IPS DF 19.7 (cell line): ENCODE results near the gene GALNTL6.

Experiments used
- DNase-seq: peaks from one replicate; pipeline ENCODE4 v3.0.0-alpha.2; 2013; ENCODE audit warnings: low read depth, low spot score

GALNTL6 gene

DNA sequence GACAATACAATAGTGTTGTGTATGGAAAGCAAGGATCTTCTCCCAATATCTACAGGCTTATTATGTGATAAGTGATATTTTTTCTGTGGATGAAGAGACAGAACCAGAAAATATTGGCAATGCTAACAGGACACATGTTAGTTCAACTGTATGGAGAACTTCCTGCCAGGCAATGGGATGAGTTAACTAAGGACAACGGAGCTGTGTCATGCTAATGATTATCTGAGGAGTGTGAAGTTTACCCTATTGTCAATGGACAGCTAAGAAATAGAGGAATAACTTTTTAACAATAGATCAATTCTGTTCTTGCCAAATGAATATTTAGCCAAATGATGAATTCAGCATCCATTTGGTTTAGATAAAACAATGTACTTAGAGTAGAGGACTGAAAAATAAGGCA, 180.0 kb downstream of the GALNTL6 start:
- no peak for DNase-seq

DNA sequence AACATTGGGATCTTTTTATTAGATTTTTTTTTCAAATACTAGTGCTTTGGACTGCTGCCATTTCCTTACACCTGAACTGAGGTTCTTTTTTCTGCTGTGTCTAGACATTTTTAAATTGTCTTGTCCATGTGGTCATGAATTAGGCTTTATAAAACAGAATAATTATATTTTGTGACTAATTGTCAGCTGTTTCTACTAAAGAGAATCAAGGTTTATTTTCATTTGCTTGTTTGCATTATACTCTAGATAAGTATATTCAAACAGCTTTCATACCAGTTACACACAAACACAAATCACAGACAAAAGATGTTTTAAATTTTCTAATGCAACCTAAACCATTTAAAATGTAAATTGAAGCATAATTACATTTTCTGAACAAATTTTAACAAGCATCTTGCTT, 194.7 kb downstream of the GALNTL6 start:
- DNase-seq, result no peak

DNA sequence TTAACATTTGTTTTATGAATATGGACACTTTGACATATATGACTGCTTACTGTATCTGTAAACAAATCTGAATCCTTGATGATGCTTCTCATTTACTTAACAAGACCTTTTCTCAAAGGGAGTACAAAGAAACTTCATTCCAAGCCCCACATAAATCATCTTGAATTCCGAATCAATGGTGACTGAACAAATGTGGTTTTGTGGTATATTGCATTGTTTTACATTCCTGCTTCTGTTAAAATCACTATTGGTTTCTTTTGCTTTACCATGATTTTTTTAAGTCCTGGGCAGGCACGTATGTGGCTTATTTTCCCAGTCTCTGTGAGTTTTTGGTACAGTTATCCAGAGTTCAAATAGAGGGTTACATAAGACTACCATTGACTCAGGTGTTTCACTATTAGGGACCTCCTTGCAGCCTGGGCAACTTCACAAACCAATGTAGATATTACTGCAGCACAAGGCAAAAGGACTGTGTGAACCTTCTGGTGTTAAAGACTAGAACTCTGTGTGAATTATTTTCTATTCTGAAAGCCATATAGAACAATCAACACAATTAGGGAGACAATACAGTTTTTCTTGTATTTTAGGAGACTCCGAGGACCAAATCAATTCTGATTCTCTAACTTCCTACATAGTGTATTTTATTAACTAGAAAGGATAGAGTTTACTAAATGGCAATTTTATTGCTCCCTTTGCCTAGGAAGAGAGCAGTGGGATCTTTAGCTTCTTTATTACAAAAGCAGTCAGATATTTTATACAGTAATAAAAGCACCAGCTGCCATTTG, 196.4 kb downstream of the GALNTL6 start:
- DNase-seq, result no peak

DNA sequence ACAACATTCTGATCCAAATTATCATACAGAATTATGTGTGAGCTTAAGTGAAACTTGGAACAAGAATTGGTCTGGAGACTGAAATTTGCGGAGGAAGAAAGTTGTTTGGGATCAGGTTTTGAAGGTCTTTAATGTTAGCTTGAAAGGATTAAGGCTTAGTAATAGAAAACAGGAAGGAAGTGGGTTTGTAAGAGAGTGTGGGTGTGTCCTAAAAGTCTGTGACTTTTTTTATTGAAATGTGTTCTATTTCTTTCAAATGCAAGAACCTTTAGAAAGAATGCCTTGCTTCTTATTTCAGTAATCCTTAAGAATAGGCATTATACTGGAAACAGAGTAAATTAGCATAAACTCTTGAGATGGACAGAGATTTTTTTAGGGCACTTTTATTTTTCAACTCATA, 198.0 kb downstream of the GALNTL6 start:
- DNase-seq, result peak; percentile 20

DNA sequence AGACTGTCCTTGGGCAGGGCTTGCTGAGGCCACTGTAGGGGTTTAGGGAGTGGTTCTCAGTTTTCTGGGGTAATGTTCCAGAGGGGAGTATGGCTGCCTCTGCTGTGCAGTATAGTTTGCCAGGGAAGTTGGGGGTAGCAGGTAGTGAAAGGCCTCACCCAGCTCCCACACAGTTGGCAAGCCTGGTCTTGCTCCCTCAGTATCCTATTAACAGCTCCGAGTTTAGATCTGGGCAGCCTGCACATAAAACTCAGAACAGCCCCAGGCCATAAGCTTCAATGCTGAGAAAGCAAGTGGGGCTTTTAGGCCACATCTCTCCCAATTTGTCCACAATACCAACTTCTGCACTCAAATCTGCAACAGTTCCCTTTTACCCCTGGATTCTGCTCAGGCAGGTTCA, 205.2 kb downstream of the GALNTL6 start:
- DNase-seq, result no peak

DNA sequence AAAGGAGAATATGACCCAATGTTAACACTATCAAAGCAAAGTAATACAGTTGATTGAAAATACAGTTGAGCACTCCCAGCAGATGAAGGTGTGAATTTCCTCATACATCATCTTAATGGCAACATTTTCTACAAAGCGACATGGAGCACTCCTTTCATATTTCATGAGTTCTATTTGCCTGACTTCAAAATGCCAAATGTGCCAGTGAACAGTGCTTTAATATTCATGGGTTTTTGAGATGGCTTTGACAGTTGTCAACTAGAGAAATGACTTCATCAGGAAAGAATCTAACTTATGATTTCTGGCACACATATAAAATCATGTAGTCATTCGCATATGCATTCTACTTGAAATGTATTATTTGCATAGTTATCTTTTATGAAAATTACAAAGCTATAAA, 222.4 kb downstream of the GALNTL6 start:
- no peak for DNase-seq

DNA sequence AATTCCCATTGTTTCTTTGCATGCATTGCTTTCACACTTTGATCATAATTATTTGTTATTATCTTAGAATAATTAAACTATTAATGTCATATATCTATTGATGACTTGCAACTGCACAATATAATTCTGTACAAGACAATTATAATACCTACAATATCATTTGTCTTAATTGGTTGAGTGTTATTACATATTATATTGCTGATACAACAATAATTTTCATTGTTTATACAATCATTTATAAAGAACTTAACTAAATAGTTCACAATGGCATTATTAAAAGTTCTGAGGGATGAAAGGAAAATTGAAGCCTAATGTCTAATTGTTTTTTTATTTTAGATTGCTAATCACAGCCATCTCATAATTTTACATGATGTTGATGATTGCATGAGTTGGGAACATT, 227.6 kb downstream of the GALNTL6 start:
- no peak for DNase-seq

DNA sequence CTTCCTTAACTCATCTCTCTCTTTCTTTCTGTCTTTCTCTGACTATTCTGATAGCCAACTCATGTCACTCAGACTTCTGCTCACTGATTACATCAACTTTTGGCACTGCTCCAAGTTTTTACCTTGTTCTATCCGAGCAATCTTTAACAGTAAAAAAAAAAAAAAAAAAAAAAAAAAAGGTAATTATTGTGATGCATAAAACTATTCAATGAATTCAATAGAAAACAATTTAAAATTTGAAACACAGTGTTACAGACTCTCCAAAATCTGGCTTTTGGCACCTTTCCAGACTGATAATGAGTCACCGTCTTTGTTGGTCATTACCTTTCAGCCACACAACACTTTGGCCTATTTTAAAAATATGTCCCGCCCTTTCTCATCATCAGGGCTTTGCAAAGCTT, 229.5 kb downstream of the GALNTL6 start:
- DNase-seq, result no peak

DNA sequence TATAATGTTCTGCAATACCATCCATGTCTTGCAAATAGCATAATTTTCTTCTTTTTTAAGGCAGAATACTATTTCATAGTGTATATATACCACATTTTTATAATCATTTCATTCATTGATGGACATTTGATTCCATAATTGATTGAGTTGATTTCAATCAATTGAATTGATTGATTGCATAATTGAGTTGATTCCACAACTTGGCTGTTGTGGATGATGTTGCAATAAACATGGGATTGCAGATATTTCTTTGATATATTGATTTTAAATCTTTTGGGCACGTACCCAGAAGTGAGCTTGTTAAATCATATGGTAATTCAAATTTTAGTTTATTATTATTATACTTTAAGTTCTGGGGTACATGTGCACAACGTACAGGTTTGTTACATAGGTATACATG, 232.8 kb downstream of the GALNTL6 start:
- no peak for DNase-seq

DNA sequence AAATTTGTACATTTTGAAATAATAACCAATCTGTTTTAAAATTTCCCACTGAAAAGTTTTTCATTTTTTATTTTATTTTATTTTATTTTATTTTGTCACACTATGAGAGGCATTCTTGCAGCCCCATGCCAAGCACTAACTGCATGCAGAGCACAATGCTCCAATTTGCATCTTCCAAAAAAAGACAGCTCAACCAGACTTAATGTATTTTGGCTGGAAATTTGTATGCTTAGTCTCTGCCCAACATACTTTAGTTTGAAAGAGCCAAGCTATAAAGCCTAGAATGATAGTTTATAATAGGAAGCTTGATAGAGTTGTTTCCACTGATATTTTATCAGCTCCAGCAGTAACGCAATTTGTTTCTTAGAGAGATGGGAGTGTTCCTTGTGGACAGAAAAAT, 235.5 kb downstream of the GALNTL6 start:
- no peak for DNase-seq

DNA sequence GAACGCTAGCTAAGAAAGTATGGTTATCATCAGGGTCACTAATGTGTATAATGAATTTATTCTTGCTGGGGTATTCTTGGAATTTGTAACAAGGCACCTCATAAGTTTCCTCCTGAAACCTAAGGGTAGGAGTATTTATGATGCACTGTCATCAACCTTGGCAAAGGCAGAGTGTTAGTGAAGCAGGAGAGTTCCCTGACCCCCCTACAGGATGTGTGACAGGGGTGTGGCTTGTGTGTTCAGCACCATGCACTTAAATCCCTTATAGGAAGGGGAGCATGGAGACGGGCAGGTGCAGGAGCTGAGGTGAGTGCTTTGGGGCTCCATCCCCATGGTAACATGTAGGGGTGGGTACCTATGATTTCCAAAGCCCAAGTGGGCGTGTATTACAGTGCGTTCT, 237.7 kb downstream of the GALNTL6 start:
- no peak for DNase-seq

DNA sequence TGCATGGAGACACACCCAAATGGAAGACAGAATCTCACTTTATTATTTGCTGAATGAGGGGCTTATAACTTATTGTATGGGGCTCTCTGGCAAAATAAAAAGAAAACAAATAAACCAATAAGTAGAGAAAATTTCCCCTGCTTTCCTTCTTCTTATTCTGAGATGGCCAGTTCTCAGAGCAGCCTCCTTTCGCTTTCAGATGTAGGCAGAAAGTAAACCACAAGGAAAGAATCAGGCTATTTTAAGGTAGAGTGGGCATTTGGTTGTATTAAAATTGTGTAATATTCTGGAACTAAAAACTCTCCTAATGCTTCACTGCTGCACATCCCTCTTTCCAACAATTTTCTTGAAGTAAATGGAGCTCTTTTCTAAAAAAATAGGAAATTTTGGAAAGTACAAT, 241.8 kb downstream of the GALNTL6 start:
- DNase-seq, result no peak

DNA sequence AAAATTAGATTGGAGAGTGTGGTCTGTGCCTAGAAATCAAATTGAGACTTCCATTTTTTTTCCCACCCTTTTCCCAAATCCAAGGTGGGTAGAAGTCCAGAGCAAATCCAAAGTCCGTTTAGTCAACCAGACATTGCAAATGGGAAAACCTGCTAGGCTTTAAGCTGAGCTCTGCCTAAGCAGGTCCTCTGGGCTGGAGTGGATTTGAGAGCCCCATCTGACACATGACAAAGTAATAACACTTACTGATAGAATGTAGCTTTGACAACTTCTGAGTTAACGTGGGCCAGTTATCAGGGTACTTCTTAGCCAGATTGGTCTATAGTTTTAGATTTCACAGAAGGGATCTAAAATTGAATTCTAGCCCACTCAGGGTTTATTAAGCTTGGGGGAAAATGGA, 242.3 kb downstream of the GALNTL6 start:
- DNase-seq, result no peak

DNA sequence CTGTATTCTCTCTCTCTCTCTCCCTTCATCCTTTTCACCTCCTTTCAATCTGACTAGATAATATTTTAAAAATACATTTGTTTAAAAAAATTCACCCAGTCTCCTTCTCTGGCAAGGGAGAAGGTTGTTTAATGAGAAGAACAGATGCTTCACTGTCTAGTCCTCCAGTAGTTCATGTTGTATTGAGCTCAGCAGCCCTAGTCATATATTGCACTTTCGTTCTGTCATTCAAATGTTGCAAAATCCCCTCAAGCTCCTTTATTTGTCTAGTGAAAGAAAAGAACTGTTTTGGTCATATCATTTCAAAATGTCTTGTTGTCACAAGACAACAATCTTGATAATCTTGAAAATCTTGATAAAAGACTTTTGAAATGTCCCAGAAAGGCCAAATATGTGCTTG, 248.0 kb downstream of the GALNTL6 start:
- no peak for DNase-seq

DNA sequence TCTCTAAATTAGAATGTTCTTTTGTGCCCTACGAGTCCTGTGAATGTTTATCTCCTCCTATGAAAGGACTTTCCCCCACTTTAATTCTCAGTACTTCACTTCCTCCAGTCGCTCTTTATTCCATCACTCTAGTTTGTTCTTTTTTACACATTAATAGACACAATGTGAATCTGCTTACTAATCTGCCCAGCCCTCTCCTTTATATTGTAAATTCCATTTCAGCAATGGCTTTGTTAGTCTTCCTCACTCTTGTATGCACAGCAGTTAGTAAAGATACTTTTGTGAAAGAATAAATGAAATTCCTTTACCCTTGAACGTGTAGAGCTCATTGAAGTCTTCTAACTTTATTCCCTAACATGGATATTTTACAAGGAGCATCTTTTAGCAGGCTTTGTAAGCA, 255.3 kb downstream of the GALNTL6 start:
- DNase-seq, result no peak

DNA sequence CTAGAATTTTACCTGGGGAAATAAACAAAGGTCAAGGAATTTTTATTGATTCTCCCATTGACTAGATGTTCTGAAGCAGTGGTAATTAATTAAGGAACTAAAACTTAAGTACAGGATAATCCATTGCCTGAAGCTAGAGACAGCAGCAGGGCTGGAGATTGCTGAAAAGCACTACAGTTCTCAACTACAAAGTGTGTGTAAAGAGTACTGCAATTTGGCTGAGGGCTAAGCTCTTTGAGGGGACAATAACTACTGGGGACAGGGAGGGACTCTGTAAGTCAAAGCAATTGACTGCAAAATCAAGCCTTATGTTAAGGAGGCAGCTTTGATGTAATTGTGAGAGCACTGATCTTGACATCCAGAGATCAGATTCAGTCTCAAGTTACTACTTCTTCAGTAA, 260.4 kb downstream of the GALNTL6 start:
- DNase-seq, result no peak

DNA sequence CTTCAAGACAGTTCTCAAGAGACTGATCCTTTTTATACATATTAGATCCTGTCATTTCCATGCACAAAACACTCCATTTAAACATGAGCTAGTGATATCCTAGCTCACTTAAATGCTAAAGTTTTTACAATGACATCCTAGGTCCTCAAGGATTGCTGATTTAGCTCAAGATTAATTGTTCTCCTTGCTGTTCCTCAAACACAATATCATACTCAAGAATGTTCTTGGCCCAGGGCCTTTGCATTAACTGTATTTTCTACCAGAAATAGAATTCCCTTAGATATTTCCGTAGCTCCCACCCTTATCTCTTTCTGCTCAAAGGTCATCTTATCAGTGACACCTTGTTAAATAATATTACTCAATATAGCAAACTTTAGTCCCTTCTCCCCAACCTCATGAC, 270.1 kb downstream of the GALNTL6 start:
- DNase-seq, result no peak

DNA sequence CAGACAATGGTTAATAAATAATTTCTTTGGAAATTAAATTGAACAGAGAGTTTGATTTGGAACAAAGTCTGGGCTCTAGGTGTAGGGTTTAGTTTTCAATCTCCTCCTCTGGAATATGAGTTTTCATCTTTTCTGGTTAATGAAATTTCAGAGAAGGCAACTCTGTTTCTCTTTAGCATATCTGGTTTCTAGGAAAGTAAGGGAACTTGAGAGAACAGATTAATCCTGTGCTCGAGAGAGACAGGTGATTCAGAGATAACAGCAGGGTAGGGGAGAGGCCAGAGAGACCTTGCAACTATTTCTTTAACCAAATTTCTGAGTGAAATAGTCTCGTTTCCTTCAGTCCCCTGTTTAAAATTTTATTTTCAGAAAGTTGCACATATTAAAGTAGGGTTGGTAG, 275.4 kb downstream of the GALNTL6 start:
- no peak for DNase-seq

DNA sequence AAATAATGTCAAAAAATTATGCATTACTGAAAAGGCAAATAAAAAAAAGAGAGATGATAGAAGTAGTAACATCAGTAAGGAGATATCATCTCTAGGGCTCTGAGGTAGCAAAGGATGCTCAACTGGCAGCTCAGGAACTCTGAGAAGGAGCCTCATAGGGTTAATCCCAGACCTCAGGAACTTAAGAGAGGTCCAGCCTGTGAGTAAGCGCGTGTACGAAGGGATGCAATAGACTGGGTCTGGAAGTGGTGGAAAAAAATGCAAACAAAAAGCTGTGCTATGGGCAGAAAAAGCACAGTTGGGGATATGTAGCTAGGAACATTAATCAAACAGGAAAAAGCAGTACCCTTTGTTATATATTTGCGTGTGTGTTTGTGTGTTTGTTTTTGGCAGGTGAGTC, 282.0 kb downstream of the GALNTL6 start:
- DNase-seq, result no peak

DNA sequence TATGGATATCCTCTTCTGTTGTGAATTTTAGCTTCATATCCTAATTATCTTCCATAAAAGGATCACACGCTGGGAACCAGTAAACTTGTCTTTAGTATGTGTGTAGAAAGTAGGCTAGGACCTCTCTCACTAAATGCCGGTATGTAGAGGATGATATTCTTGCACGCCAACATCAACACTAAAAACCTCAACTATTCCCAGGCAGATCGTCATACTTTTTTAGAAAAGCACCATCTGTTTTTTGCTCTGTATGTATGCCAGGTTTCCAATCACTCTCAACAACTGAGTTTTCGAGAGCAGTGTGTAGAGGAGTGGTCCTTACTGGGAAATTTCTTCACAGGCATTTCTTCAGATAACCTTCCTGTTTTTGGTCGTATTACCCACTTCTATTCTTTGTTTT, 283.6 kb downstream of the GALNTL6 start:
- DNase-seq, result no peak

DNA sequence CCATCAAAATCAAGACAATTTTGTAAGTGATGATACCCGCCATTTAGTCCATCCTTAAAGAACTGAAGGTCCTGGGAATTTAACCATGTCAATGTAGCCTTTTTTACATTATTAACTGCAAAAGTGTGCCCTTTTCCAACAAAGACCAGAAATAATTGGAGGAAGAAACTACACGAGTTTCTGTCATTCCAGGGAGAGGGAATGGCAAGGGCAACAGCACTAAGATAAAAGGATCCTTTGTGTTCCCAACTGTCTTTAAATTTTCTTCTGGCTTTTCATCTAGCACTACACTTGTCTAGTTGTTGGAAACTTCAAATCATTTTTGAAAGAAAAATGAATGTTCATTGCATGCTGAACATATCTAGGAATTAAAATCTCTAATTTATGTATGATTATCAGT, 286.2 kb downstream of the GALNTL6 start:
- no peak for DNase-seq

DNA sequence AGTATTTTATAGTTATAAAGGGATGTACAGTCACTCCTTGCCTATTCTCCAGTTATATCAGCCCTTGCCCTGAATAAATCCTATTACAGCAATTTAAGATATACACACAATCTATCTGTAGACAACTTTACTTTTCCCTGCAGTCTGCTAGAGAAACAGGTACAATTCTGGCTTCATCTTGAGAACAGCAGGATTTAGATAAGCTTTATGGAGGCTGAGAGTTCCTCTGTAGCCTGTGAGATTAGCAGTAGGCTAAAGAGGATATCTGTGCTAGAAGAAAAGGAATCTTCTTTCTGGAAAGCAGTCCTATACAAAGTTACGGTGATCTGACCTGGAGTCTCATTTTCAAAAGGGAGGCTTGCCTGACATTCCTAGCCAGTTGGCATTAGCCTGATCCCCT, 290.3 kb downstream of the GALNTL6 start:
- DNase-seq, result no peak

DNA sequence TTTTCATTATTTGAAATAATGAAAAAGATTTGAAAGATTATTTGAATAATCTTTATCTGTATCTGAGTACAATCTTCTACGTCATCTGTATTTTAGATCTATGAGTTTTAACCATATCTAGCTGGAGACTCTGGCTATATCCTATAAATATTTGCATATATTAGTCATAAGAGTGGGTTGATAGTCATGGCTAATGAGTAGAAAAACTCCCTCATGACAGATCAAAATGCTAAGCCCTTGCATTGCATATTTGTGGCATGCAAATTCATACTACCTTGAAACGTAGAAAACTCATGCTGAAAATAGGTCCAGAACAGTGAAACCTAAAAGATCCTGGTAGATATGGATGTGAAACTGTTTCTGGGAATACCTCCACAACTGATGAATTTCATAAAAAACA, 291.3 kb downstream of the GALNTL6 start:
- DNase-seq, result no peak

DNA sequence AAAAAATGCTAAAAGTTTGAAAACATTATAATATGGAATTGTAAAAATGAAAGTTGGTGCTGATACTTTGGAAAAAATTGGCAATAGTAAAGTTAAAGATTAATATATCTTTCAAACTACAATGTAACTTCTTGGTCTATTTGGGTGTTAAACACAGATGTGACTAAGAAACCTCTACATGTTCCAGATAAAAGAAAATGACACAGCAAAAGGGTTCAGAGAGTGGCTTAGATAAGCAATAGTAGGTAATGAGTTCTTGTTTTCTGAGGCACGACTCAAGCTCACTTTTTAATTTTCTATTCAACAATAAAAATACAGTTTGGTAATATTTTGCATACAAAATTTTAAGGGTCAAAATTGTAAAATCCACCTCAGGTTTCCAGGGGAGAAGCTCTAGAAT, 292.7 kb downstream of the GALNTL6 start:
- DNase-seq, result no peak
